CD8-positive, alpha-beta memory T cell (primary cell): Measurements from ENCODE around the gene TLCD3B. TPM values are rescaled to one million over a fixed set of nuclear protein-coding genes. Genes with fewer than 3 reads are reported as not detected.
A peak's percentile ranks its signal among the peaks of the same experiment; 100 is the strongest.

ENCODE experiments used
- CTCF ChIA-PET: fragments of 350-600 bp; sonication (Branson Sonifier 250); formaldehyde crosslinking; loops from one replicate; lab custom pipeline; 2021; ENCODE audit warnings: antibody characterized with exemption; lab: Charles Lee
- POLR2A ChIA-PET: fragments of 350-600 bp; sonication (Branson Sonifier 250); formaldehyde crosslinking; loops from one replicate; lab custom pipeline; 2021; ENCODE audit warnings: antibody characterized with exemption; lab: Charles Lee
- DNase-seq, 5 donors: peaks; one replicate each; pipeline versions ENCODE4 v3.0.0 to v3.0.0-alpha.2; 2020 to 2022; ENCODE audit warnings: mixed read lengths in 1 of 5
- H3K27ac ChIP-seq: one replicate; pipeline ENCODE4 v1.7.0; 2013; ENCODE audit warnings: low read depth, mild to moderate bottlenecking, low read length, moderate library complexity
- H3K27me3 ChIP-seq: 2 replicates; pipeline ENCODE4 v1.7.0; 2013; ENCODE audit warnings: low read length, mild to moderate bottlenecking; ENCODE audit not compliant: insufficient read depth, poor library complexity, severe bottlenecking
- H3K36me3 ChIP-seq: 2 replicates; pipeline ENCODE4 v1.7.0; 2013; ENCODE audit warnings: mild to moderate bottlenecking, low read length, moderate library complexity; ENCODE audit not compliant: insufficient read depth
- H3K4me1 ChIP-seq: 2 replicates; pipeline ENCODE4 v1.7.0; 2013; ENCODE audit warnings: mild to moderate bottlenecking, low read length, moderate library complexity; ENCODE audit not compliant: insufficient read depth
- H3K4me3 ChIP-seq: 2 replicates; pipeline ENCODE4 v1.7.0; 2013; ENCODE audit warnings: mild to moderate bottlenecking, low read length
- H3K9me3 ChIP-seq: 2 replicates; pipeline ENCODE4 v1.7.0; 2013; ENCODE audit warnings: mild to moderate bottlenecking, low read length
- H3K27ac Mint-ChIP-seq, 8 donors: one replicate each; pipeline ENCODE4 v1.8.0; 2020 to 2021; ENCODE audit warnings: mixed read lengths in 8 of 8, mild to moderate bottlenecking in 6 of 8, inconsistent platforms in 3 of 8, moderate library complexity in 3 of 8
- H3K27me3 Mint-ChIP-seq, 2 donors: one replicate each; pipeline ENCODE4 v1.8.0; 2020 to 2021; ENCODE audit warnings: mixed read lengths in 2 of 2, mild to moderate bottlenecking in 1 of 2, moderate library complexity in 1 of 2
- H3K36me3 Mint-ChIP-seq, 3 donors: one replicate each; pipeline ENCODE4 v1.8.0; 2020 to 2021; ENCODE audit warnings: mixed read lengths in 3 of 3, inconsistent platforms in 1 of 3, mild to moderate bottlenecking in 1 of 3
- H3K4me1 Mint-ChIP-seq, 3 donors: one replicate each; pipeline ENCODE4 v1.8.0; 2020 to 2021; ENCODE audit warnings: mixed read lengths in 3 of 3, inconsistent platforms in 1 of 3, mild to moderate bottlenecking in 1 of 3
- H3K4me3 Mint-ChIP-seq, 7 donors: one replicate each; pipeline ENCODE4 v1.8.0; 2020 to 2021; ENCODE audit warnings: mixed read lengths in 7 of 7, mild to moderate bottlenecking in 6 of 7, moderate library complexity in 4 of 7, inconsistent platforms in 2 of 7
- H3K9me3 Mint-ChIP-seq, 5 donors: one replicate each; pipeline ENCODE4 v1.8.0; 2020 to 2022; ENCODE audit warnings: mixed read lengths in 5 of 5, mild to moderate bottlenecking in 3 of 5, moderate library complexity in 2 of 5, inconsistent platforms in 1 of 5
- polyA plus RNA-seq: library from polyadenylated mRNA; unstranded; fragments of 300-500 nt; fragmentation: Illumina TruSeq; gene quantifications from one replicate; pipeline ENCODE4 v1.2.3, GENCODE V29; 2021
- total RNA-seq, 2 experiments: library from RNA; stranded (reverse); gene quantifications; one replicate each; pipeline ENCODE4 v1.2.3, GENCODE V29; 2021

TLCD3B gene
- total and polyA plus RNA-seq, 3 experiments from 2014 or later = 0.55 to 0.84 TPM; not detected in 1

GRCh38 chr16:30065102-30065942 lies 34.3 kb upstream of the TLCD3B start, which contains the start of gene ALDOA:
Gene ALDOA, plus strand, starts transcription at chr16:30065760. Its CDS starts 1,138 bp downstream, at chr16:30066898.
- H3K36me3 Mint-ChIP-seq = peaks cover 3 to 57% (median 8%) of the 10 kb centered on the region in 3 donors
- ChIA-PET CTCF (interaction anchor here (1.0 to 3.8 kb wide), 8 partner anchors 10 to 120 kb away, joined by 3 to 41 read pairs (median 3); partner anchors contain the start of genes TBX6 and YPEL3), POLR2A (interaction anchor here (0.6 to 7.1 kb wide), 27 partner anchors 8 to 593 kb away, joined by 3 to 89 read pairs (median 5); partner anchors contain the start of genes CORO1A, DCTPP1, FBRS and PPP4C)
- Histone ChIP-seq H3K4me1 (peaks cover 44% of the 10 kb centered on the region), H3K36me3 (peaks cover 36% of the 10 kb centered on the region), H3K27ac (peak within 1 kb of the TSS; percentile 91), H3K4me3 (peak within 1 kb of the TSS; percentile 85), H3K27me3 (no peaks in the 10 kb centered on the region), H3K9me3 (no peaks in the 10 kb centered on the region)
- peak; percentile 91 to 95 (median 92) for DNase-seq
- H3K27me3 Mint-ChIP-seq = peaks cover 0 to 3% of the 10 kb centered on the region in 2 donors
- peak within 1 kb of the TSS; percentile 92 to 99 (median 97) for H3K27ac Mint-ChIP-seq
- H3K4me1 Mint-ChIP-seq = peaks cover 32 to 45% (median 35%) of the 10 kb centered on the region in 3 donors
- no peaks in the 10 kb centered on the region for H3K9me3 Mint-ChIP-seq
- H3K4me3 Mint-ChIP-seq = peak within 1 kb of the TSS; percentile 92 to 100 (median 99)

- peaks cover 0 to 3% of the 10 kb centered on the region in 2 donors for H3K27me3 Mint-ChIP-seq
- H3K36me3 Mint-ChIP-seq = peaks cover 3 to 51% (median 8%) of the 10 kb centered on the region in 3 donors
- no peaks in the 10 kb centered on the region for H3K9me3 Mint-ChIP-seq
- peak overlapping the region; percentile 92 to 100 (median 99) for H3K4me3 Mint-ChIP-seq
- peak overlapping the region; percentile 92 to 99 (median 98) for H3K27ac Mint-ChIP-seq
- peaks cover 41% of the 10 kb centered on the region for H3K4me1 ChIP-seq
- no peaks in the 10 kb centered on the region for H3K27me3 ChIP-seq
- CTCF ChIA-PET = interaction anchor here (1.0 to 3.8 kb wide), 6 partner anchors 24 to 120 kb away, joined by 3 to 41 read pairs (median 3); partner anchors contain the start of genes TBX6 and YPEL3
- peak overlapping the region; percentile 91 for H3K27ac ChIP-seq
- H3K36me3 ChIP-seq = peaks cover 30% of the 10 kb centered on the region
- no peak for DNase-seq
- POLR2A ChIA-PET = interaction anchor here (0.6 to 7.1 kb wide), 15 partner anchors 8 to 586 kb away, joined by 3 to 89 read pairs (median 11); partner anchors contain the start of genes CORO1A, PPP4C, PRR14 and SEPTIN1
- H3K9me3 ChIP-seq = no peaks in the 10 kb centered on the region
- H3K4me3 ChIP-seq = peak overlapping the region; percentile 85
- H3K4me1 Mint-ChIP-seq = peaks cover 29 to 40% (median 35%) of the 10 kb centered on the region in 3 donors
Measured at GRCh38 chr16:30064729-30065101, 33.6 kb upstream of the TLCD3B start.

GRCh38 chr16:30063893-30064728 lies 33.0 kb upstream of the TLCD3B start:
- peak overlapping the region; percentile 92 to 100 (median 99) for H3K4me3 Mint-ChIP-seq

DNA sequence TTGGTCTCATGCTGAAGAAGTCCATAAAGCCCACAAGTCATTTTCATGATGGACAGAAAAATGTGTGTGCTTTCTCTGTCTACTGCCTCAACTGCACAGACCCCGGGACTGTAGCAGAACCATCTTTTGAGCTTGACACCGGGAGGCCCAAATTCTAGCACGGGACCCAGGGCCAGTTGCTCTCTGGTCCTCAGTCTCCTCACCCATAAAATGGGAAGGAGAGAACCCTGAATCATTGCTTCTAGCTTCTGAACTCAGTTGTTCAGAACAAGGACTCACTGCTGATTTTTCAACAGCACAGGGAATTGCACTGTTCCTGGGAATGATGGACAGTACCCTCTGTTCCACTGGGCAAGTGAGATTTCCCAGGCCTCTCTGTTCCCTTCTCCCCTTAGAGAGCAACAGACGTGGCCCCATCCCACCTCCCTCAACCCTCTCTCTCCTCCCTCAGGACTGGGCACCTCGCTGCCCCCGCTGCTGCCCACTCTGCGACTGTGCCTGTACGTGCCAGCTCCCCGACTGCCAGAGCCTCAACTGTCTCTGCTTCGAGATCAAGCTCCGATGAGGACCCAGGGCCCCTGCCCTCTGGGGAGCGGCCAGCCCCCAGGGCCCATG lies 32.3 kb upstream of the TLCD3B start:
- ChIA-PET CTCF (interaction anchor here (0.7 to 1.5 kb wide), 9 partner anchors 8 to 372 kb away, joined by 3 to 10 read pairs (median 3); partner anchors contain the start of genes TBX6 and TLCD3B), POLR2A (interaction anchor here (0.5 to 7.1 kb wide), 3 partner anchors 20 to 259 kb away, joined by 3 to 89 read pairs (median 3); partner anchors contain the start of genes TBX6 and YPEL3)
- Mint-ChIP-seq H3K27ac (peak overlapping the region; percentile 23 to 99 (median 99)), H3K4me1 (peaks cover 19 to 27% (median 27%) of the 10 kb centered on the region in 3 donors), H3K27me3 (peaks cover 0 to 3% of the 10 kb centered on the region in 2 donors), H3K4me3 (peak overlapping the region in 6 of 7 donors; percentile 97 to 100 (median 99)), H3K36me3 (peaks cover 0 to 38% (median 2%) of the 10 kb centered on the region in 3 donors), H3K9me3 (no peaks in the 10 kb centered on the region)
- Histone ChIP-seq H3K4me1 (peaks cover 29% of the 10 kb centered on the region), H3K27me3 (no peaks in the 10 kb centered on the region), H3K36me3 (peaks cover 17% of the 10 kb centered on the region), H3K9me3 (no peaks in the 10 kb centered on the region), H3K27ac (peak overlapping the region; percentile 91), H3K4me3 (peak overlapping the region; percentile 85)
- no peak for DNase-seq

More at GRCh38 chr16:30063893-30064728, 33.0 kb upstream of the TLCD3B start:
- ChIA-PET CTCF (interaction anchor here (0.7 to 1.5 kb wide), 11 partner anchors 9 to 373 kb away, joined by 3 to 10 read pairs (median 3); partner anchors contain the start of genes TBX6 and TLCD3B), POLR2A (interaction anchor here (0.6 to 7.1 kb wide), 10 partner anchors 9 to 354 kb away, joined by 3 to 89 read pairs (median 14); partner anchors contain the start of genes CORO1A, PPP4C, TBX6 and YPEL3)
- H3K27me3 Mint-ChIP-seq = peaks cover 0 to 3% of the 10 kb centered on the region in 2 donors
- H3K27ac ChIP-seq = peak overlapping the region; percentile 91
- peaks cover 3 to 45% (median 8%) of the 10 kb centered on the region in 3 donors for H3K36me3 Mint-ChIP-seq
- H3K4me1 ChIP-seq = peaks cover 36% of the 10 kb centered on the region
- H3K4me3 ChIP-seq = peak overlapping the region; percentile 85
- H3K27me3 ChIP-seq = no peaks in the 10 kb centered on the region
- H3K27ac Mint-ChIP-seq = peak overlapping the region; percentile 92 to 99 (median 99)
- no peaks in the 10 kb centered on the region for H3K9me3 ChIP-seq
- peak; percentile 35 to 83 (median 54) for DNase-seq
- peaks cover 25 to 34% (median 34%) of the 10 kb centered on the region in 3 donors for H3K4me1 Mint-ChIP-seq
- H3K9me3 Mint-ChIP-seq = no peaks in the 10 kb centered on the region
- peaks cover 24% of the 10 kb centered on the region for H3K36me3 ChIP-seq

GRCh38 chr16:30060836-30061554 lies 29.9 kb upstream of the TLCD3B start:
- POLR2A ChIA-PET = interaction anchor here (0.6 kb wide), 1 partner anchor 31 kb away, joined by 5 read pairs; the partner anchor contains the start of gene TBX6
- Histone ChIP-seq H3K4me1 (peaks cover 9% of the 10 kb centered on the region), H3K4me3 (no peak overlapping the region), H3K27ac (no peak overlapping the region), H3K27me3 (no peaks in the 10 kb centered on the region), H3K9me3 (no peaks in the 10 kb centered on the region), H3K36me3 (no peaks in the 10 kb centered on the region)
- peaks cover 4 to 10% (median 8%) of the 10 kb centered on the region in 3 donors for H3K4me1 Mint-ChIP-seq
- peaks cover 0 to 17% (median 0%) of the 10 kb centered on the region in 3 donors for H3K36me3 Mint-ChIP-seq
- peak overlapping the region in 2 of 7 donors; percentile 24 to 65 for H3K4me3 Mint-ChIP-seq
- DNase-seq = no peak
- H3K27me3 Mint-ChIP-seq = peaks cover 0 to 3% of the 10 kb centered on the region in 2 donors
- CTCF ChIA-PET = interaction anchor here (1.1 kb wide), 1 partner anchor 29 kb away, joined by 4 read pairs; no protein-coding TSS in a partner anchor
- peak overlapping the region in 3 of 8 donors; percentile 17 to 63 (median 43) for H3K27ac Mint-ChIP-seq
- no peaks in the 10 kb centered on the region for H3K9me3 Mint-ChIP-seq

DNA sequence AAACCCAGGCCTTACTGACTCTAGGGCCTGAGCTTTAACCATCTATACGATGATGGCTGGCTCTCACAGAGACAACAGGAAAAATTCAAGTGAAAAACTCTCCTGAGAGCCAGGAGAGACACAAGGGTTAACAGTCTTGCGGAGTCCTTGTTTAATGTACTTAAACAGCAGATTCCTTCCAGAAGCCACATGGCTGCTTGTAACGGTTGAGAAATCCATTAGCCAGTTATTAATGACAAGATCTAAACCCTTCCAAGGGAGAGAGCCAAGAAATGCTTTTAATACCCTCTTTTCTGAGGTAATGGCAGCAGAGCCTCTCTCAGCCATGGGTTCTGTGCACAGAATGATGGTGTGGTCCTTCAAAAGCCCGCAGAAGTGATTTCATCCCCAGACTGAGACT lies 29.3 kb upstream of the TLCD3B start:
- no peak for DNase-seq
- H3K9me3 Mint-ChIP-seq = no peaks in the 10 kb centered on the region
- H3K27ac ChIP-seq = no peak overlapping the region
- no peaks in the 10 kb centered on the region for H3K9me3 ChIP-seq
- no peak overlapping the region for H3K4me3 ChIP-seq
- no peaks in the 10 kb centered on the region for H3K27me3 ChIP-seq
- peak overlapping the region in 2 of 7 donors; percentile 24 to 65 for H3K4me3 Mint-ChIP-seq
- peaks cover 4 to 10% (median 8%) of the 10 kb centered on the region in 3 donors for H3K4me1 Mint-ChIP-seq
- H3K36me3 Mint-ChIP-seq = peaks cover 0 to 11% (median 0%) of the 10 kb centered on the region in 3 donors
- peaks cover 0 to 3% of the 10 kb centered on the region in 2 donors for H3K27me3 Mint-ChIP-seq
- peaks cover 9% of the 10 kb centered on the region for H3K4me1 ChIP-seq
- ChIA-PET CTCF (no interaction called here), POLR2A (no interaction called here)
- H3K27ac Mint-ChIP-seq = peak overlapping the region in 3 of 8 donors; percentile 3 to 63 (median 17)
- H3K36me3 ChIP-seq = no peaks in the 10 kb centered on the region
